HCT116 (cell line): ENCODE results near the gene MPHOSPH6.

Source experiments
- ATF3 ChIP-seq: IDR thresholded peaks from 2 replicates; pipeline ENCODE4 v1.6.1; 2012
- CEBPB ChIP-seq: IDR thresholded peaks from 2 replicates; pipeline ENCODE4 v1.6.1; 2012; ENCODE audit warnings: low read depth
- CTCF ChIP-seq, 3 experiments: fragments of 200-600 bp in 1 of 3; sonication (generic) in 1 of 3; IDR thresholded peaks in 2 of 3; conservative IDR thresholded peaks in 1 of 3; 2 replicates each; pipeline ENCODE4 v1.5.1; 2012 to 2017; ENCODE audit warnings: low read depth in 2 of 3, low read length in 2 of 3, antibody characterized with exemption in 1 of 3, borderline replicate concordance in 1 of 3, control low read depth in 1 of 3, mild to moderate bottlenecking in 1 of 3, mixed read lengths in 1 of 3, mixed run types in 1 of 3, moderate library complexity in 1 of 3; ENCODE audit not compliant: insufficient read depth in 1 of 3
- EGR1 ChIP-seq: IDR thresholded peaks from 2 replicates; pipeline ENCODE4 v1.6.1; 2012; ENCODE audit warnings: low read depth
- ELF1 ChIP-seq: IDR thresholded peaks from 2 replicates; pipeline ENCODE4 v1.6.1; 2012; ENCODE audit warnings: low read depth, borderline replicate concordance
- EZH2 ChIP-seq: fragments of 200-600 bp; sonication (generic); IDR thresholded peaks from 2 replicates; pipeline ENCODE4 v1.6.1; 2017; ENCODE audit warnings: antibody characterized with exemption, mixed run types
- POLR2A ChIP-seq: IDR thresholded peaks from 2 replicates; pipeline ENCODE4 v1.7.0; 2011; ENCODE audit warnings: borderline replicate concordance; ENCODE audit not compliant: insufficient read depth, insufficient read length; ENCODE audit errors: extremely low read depth
- POLR2AphosphoS5 ChIP-seq: IDR thresholded peaks from 2 replicates; pipeline ENCODE4 v1.6.1; 2011; ENCODE audit warnings: mild to moderate bottlenecking, low read depth, low read length, moderate library complexity
- RAD21 ChIP-seq: IDR thresholded peaks from 2 replicates; pipeline ENCODE4 v1.6.1; 2012; ENCODE audit warnings: low read depth, mild to moderate bottlenecking
- SIN3A ChIP-seq: IDR thresholded peaks from 2 replicates; pipeline ENCODE4 v1.6.1; 2012; ENCODE audit warnings: low read depth
- YY1 ChIP-seq: IDR thresholded peaks from 2 replicates; pipeline ENCODE4 v1.6.1; 2011; ENCODE audit warnings: low read length, low read depth, moderate library complexity, mild to moderate bottlenecking; ENCODE audit not compliant: insufficient replicate concordance; ENCODE audit errors: extremely low read depth
- ZFX ChIP-seq: fragments of 450-650 bp; IDR thresholded peaks from 2 replicates; pipeline ENCODE4 v1.6.1; 2017
- ZNF274 ChIP-seq: fragments of 200-500 bp; sonication (Bioruptor generic); IDR thresholded peaks from 2 replicates; pipeline ENCODE4 v1.6.1; 2014; ENCODE audit warnings: mild to moderate bottlenecking, low read depth, low read length, inconsistent platforms

GRCh38 chr16:82119405-82119804 lies 50.6 kb downstream of the MPHOSPH6 start:
- TF ChIP-seq POLR2AphosphoS5: no peak
- no peak for TF ChIP-seq CEBPB
- no peak for TF ChIP-seq ELF1
- TF ChIP-seq ZNF274: no peak
- no peak for TF ChIP-seq CTCF (IDR thresholded peaks at IDR 0.05 in 2 of 3, conservative IDR thresholded peaks at IDR 0.05 in 1 of 3; ENCODE audit: borderline replicate concordance in 1 of 3, insufficient read depth in 1 of 3, low read depth in 2 of 3, low read length in 2 of 3)
- TF ChIP-seq RAD21: no peak
- no peak for TF ChIP-seq ATF3
- no peak for TF ChIP-seq EZH2
- TF ChIP-seq YY1: no peak
- TF ChIP-seq EGR1: no peak
- no peak for TF ChIP-seq ZFX
- TF ChIP-seq SIN3A: no peak
- no peak for TF ChIP-seq POLR2A
